HepG2 (cell line): Measurements from ENCODE around the gene NRAP. TPM values are rescaled to one million over a fixed set of nuclear protein-coding genes. Genes with fewer than 3 reads are reported as not detected.

Source experiments
- ADNP ChIP-seq: sonication (generic); formaldehyde crosslinking; IDR thresholded peaks from 2 replicates; pipeline ENCODE4 v1.4.0; 2020; ENCODE audit warnings: missing genetic modification reagents
- CBFB ChIP-seq: sonication (generic); formaldehyde crosslinking; IDR thresholded peaks from 2 replicates; pipeline ENCODE4 v1.4.0; 2020; ENCODE audit warnings: missing genetic modification reagents
- CC2D1A ChIP-seq: sonication (generic); formaldehyde crosslinking; IDR thresholded peaks from 2 replicates; pipeline ENCODE4 v1.8.1; 2023; ENCODE audit warnings: mild to moderate bottlenecking, missing genetic modification reagents
- FOXK1 ChIP-seq: sonication (generic); formaldehyde crosslinking; IDR thresholded peaks from 2 replicates; pipeline ENCODE4 v1.4.0; 2020; ENCODE audit warnings: low read depth, missing genetic modification reagents, borderline replicate concordance
- NCOR1 ChIP-seq: fragments of 200-600 bp; sonication (generic); IDR thresholded peaks from 2 replicates; pipeline ENCODE4 v1.7.0; 2017; ENCODE audit warnings: antibody characterized with exemption, low read length, borderline replicate concordance
- NFATC3 ChIP-seq: sonication (generic); formaldehyde crosslinking; IDR thresholded peaks from 2 replicates; pipeline ENCODE4 v1.5.1; 2020; ENCODE audit warnings: mild to moderate bottlenecking, missing genetic modification reagents
- SMAD9 ChIP-seq: sonication (generic); formaldehyde crosslinking; IDR thresholded peaks from 2 replicates; pipeline ENCODE4 v1.5.1; 2020; ENCODE audit warnings: mild to moderate bottlenecking, missing genetic modification reagents
- ZNF24 ChIP-seq: fragments of 450-650 bp; IDR thresholded peaks from 2 replicates; pipeline ENCODE4 v1.6.1; 2017; ENCODE audit warnings: antibody characterized with exemption, mild to moderate bottlenecking
- ZNF567 ChIP-seq: sonication (generic); formaldehyde crosslinking; IDR thresholded peaks from 2 replicates; pipeline ENCODE4 v1.8.1; 2023; ENCODE audit warnings: mild to moderate bottlenecking, missing genetic modification reagents, borderline replicate concordance
- polyA plus RNA-seq, 8 experiments: library from polyadenylated mRNA; depleted of rRNA in 3 of 8; stranded (reverse) in 7 of 8; unstranded in 1 of 8; fragments of >200 nt; fragmentation: Illumina TruSeq in 4 of 8; extraction: Trizol in 4 of 8; gene quantifications; 2 replicates each; pipeline versions ENCODE4 v1.2.1 to v1.2.3, GENCODE V29; 2011 to 2016; ENCODE audit warnings: low read depth in 4 of 8, missing spikeins in 1 of 8, mixed read lengths in 1 of 8; ENCODE audit not compliant: insufficient read depth in 1 of 8
- total RNA-seq, 5 experiments: library from RNA; depleted of rRNA; stranded (reverse); fragments of >200 nt; fragmentation: Illumina TruSeq; extraction: Trizol; gene quantifications; 2 replicates each; pipeline ENCODE4 v1.2.3, GENCODE V29; 2016; ENCODE audit warnings: low read depth in 1 of 5
- TF ChIP-seq, protein P1 (sequence below): sonication (generic); formaldehyde crosslinking; IDR thresholded peaks from 2 replicates; pipeline ENCODE4 v1.5.0; 2020; ENCODE audit warnings: mild to moderate bottlenecking, missing genetic modification reagents, borderline replicate concordance
- TF ChIP-seq, protein P2 (sequence below): sonication (generic); formaldehyde crosslinking; IDR thresholded peaks from 2 replicates; pipeline ENCODE4 v1.5.1; 2020; ENCODE audit warnings: missing genetic modification reagents, mild to moderate bottlenecking, borderline replicate concordance
- TF ChIP-seq, protein P3 (sequence below): sonication (generic); formaldehyde crosslinking; IDR thresholded peaks from 2 replicates; pipeline ENCODE4 v1.4.0; 2020; ENCODE audit warnings: low read depth, mild to moderate bottlenecking, missing genetic modification reagents
- TF ChIP-seq, protein P4 (sequence below): sonication (generic); formaldehyde crosslinking; IDR thresholded peaks from 2 replicates; pipeline ENCODE4 v1.8.1; 2023; ENCODE audit warnings: mild to moderate bottlenecking, missing genetic modification reagents, borderline replicate concordance
- TF ChIP-seq, protein P5 (sequence below): sonication (generic); formaldehyde crosslinking; IDR thresholded peaks from 2 replicates; pipeline ENCODE4 v1.5.0; 2020; ENCODE audit warnings: mild to moderate bottlenecking, missing genetic modification reagents, borderline replicate concordance

NRAP gene
- total and polyA plus RNA-seq, 2 of the 13 experiments (the other 11 are each of a cell fraction or from before 2014, with no cell fraction given) = not detected

DNA sequence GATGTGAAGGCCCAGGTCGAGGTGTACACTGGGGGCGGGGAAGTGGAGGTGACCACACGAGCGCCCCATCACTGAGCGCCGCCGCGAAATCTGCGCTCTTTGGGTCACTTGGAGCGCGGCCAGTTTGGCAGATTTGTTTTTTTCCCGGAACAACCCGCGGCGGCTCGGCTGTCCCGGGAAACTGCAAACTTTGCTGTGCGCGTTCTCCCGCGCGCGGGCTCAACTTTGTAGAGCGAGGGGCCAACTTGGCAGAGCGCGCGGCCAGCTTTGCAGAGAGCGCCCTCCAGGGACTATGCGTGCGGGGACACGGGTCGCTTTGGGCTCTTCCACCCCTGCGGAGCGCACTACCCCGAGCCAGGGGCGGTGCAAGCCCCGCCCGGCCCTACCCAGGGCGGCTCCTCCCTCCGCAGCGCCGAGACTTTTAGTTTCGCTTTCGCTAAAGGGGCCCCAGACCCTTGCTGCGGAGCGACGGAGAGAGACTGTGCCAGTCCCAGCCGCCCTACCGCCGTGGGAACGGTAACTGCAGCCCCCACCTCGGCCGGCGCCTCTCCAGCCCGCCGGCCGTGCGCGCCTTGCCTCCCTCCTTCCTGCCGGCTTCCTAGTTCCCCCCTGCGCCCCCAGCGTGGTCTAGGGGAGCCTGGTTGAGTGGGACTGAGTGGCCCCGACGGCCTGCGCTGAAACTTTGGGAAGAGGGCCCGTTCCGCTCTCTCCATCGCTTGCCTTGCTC, 15.8 kb upstream of the NRAP start, which contains the start of gene CASP7 (continued):
- TF ChIP-seq, protein P1, sequence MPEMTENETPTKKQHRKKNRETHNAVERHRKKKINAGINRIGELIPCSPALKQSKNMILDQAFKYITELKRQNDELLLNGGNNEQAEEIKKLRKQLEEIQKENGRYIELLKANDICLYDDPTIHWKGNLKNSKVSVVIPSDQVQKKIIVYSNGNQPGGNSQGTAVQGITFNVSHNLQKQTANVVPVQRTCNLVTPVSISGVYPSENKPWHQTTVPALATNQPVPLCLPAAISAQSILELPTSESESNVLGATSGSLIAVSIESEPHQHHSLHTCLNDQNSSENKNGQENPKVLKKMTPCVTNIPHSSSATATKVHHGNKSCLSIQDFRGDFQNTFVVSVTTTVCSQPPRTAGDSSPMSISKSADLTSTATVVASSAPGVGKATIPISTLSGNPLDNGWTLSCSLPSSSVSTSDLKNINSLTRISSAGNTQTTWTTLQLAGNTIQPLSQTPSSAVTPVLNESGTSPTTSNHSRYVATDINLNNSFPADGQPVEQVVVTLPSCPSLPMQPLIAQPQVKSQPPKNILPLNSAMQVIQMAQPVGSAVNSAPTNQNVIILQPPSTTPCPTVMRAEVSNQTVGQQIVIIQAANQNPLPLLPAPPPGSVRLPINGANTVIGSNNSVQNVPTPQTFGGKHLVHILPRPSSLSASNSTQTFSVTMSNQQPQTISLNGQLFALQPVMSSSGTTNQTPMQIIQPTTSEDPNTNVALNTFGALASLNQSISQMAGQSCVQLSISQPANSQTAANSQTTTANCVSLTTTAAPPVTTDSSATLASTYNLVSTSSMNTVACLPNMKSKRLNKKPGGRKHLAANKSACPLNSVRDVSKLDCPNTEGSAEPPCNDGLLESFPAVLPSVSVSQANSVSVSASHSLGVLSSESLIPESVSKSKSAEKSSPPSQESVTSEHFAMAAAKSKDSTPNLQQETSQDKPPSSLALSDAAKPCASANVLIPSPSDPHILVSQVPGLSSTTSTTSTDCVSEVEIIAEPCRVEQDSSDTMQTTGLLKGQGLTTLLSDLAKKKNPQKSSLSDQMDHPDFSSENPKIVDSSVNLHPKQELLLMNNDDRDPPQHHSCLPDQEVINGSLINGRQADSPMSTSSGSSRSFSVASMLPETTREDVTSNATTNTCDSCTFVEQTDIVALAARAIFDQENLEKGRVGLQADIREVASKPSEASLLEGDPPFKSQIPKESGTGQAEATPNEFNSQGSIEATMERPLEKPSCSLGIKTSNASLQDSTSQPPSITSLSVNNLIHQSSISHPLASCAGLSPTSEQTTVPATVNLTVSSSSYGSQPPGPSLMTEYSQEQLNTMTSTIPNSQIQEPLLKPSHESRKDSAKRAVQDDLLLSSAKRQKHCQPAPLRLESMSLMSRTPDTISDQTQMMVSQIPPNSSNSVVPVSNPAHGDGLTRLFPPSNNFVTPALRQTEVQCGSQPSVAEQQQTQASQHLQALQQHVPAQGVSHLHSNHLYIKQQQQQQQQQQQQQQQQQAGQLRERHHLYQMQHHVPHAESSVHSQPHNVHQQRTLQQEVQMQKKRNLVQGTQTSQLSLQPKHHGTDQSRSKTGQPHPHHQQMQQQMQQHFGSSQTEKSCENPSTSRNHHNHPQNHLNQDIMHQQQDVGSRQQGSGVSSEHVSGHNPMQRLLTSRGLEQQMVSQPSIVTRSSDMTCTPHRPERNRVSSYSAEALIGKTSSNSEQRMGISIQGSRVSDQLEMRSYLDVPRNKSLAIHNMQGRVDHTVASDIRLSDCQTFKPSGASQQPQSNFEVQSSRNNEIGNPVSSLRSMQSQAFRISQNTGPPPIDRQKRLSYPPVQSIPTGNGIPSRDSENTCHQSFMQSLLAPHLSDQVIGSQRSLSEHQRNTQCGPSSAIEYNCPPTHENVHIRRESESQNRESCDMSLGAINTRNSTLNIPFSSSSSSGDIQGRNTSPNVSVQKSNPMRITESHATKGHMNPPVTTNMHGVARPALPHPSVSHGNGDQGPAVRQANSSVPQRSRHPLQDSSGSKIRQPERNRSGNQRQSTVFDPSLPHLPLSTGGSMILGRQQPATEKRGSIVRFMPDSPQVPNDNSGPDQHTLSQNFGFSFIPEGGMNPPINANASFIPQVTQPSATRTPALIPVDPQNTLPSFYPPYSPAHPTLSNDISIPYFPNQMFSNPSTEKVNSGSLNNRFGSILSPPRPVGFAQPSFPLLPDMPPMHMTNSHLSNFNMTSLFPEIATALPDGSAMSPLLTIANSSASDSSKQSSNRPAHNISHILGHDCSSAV = no peak
- TF ChIP-seq FOXK1 (CRISPR knock-in tag) (no peak), ZNF24 (no peak), NCOR1 (no peak), CBFB (CRISPR knock-in tag) (no peak; the same call in 1 of the 2 replicates), CC2D1A (CRISPR knock-in tag) (no peak), ADNP (CRISPR knock-in tag) (no peak), ZNF567 (no peak), NFATC3 (CRISPR knock-in tag) (no peak; the same call in 1 of the 2 replicates), SMAD9 (CRISPR knock-in tag) (no peak)
- TF ChIP-seq, protein P2, sequence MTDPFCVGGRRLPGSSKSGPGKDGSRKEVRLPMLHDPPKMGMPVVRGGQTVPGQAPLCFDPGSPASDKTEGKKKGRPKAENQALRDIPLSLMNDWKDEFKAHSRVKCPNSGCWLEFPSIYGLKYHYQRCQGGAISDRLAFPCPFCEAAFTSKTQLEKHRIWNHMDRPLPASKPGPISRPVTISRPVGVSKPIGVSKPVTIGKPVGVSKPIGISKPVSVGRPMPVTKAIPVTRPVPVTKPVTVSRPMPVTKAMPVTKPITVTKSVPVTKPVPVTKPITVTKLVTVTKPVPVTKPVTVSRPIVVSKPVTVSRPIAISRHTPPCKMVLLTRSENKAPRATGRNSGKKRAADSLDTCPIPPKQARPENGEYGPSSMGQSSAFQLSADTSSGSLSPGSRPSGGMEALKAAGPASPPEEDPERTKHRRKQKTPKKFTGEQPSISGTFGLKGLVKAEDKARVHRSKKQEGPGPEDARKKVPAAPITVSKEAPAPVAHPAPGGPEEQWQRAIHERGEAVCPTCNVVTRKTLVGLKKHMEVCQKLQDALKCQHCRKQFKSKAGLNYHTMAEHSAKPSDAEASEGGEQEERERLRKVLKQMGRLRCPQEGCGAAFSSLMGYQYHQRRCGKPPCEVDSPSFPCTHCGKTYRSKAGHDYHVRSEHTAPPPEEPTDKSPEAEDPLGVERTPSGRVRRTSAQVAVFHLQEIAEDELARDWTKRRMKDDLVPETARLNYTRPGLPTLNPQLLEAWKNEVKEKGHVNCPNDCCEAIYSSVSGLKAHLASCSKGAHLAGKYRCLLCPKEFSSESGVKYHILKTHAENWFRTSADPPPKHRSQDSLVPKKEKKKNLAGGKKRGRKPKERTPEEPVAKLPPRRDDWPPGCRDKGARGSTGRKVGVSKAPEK = no peak
- TF ChIP-seq, protein P3, sequence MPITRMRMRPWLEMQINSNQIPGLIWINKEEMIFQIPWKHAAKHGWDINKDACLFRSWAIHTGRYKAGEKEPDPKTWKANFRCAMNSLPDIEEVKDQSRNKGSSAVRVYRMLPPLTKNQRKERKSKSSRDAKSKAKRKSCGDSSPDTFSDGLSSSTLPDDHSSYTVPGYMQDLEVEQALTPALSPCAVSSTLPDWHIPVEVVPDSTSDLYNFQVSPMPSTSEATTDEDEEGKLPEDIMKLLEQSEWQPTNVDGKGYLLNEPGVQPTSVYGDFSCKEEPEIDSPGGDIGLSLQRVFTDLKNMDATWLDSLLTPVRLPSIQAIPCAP (CRISPR knock-in tag) = peak; percentile 98
- TF ChIP-seq, protein P4, sequence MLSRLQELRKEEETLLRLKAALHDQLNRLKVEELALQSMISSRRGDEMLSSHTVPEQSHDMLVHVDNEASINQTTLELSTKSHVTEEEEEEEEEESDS (CRISPR knock-in tag) = no peak
- TF ChIP-seq, protein P5, sequence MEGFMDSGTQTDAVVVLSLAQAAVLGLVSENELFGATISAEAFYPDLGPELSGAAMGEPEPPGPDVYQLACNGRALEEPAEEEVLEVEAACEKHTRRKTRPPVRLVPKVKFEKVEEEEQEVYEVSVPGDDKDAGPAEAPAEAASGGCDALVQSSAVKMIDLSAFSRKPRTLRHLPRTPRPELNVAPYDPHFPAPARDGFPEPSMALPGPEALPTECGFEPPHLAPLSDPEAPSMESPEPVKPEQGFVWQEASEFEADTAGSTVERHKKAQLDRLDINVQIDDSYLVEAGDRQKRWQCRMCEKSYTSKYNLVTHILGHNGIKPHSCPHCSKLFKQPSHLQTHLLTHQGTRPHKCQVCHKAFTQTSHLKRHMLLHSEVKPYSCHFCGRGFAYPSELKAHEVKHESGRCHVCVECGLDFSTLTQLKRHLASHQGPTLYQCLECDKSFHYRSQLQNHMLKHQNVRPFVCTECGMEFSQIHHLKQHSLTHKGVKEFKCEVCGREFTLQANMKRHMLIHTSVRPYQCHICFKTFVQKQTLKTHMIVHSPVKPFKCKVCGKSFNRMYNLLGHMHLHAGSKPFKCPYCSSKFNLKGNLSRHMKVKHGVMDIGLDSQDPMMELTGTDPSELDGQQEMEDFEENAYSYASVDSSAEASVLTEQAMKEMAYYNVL = 0 out of 2 replicates have a peak, but pooled peaks have one; percentile 11
